ENCODE measurements around the gene SLC35D3.
"Not testable (repeated sequence)": the region's sequence is repeated elsewhere in the genome, so short reads cannot be mapped to it uniquely, and the experiment has no call there.

The SLC35D3 gene, protein sequence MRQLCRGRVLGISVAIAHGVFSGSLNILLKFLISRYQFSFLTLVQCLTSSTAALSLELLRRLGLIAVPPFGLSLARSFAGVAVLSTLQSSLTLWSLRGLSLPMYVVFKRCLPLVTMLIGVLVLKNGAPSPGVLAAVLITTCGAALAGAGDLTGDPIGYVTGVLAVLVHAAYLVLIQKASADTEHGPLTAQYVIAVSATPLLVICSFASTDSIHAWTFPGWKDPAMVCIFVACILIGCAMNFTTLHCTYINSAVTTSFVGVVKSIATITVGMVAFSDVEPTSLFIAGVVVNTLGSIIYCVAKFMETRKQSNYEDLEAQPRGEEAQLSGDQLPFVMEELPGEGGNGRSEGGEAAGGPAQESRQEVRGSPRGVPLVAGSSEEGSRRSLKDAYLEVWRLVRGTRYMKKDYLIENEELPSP

DNA sequence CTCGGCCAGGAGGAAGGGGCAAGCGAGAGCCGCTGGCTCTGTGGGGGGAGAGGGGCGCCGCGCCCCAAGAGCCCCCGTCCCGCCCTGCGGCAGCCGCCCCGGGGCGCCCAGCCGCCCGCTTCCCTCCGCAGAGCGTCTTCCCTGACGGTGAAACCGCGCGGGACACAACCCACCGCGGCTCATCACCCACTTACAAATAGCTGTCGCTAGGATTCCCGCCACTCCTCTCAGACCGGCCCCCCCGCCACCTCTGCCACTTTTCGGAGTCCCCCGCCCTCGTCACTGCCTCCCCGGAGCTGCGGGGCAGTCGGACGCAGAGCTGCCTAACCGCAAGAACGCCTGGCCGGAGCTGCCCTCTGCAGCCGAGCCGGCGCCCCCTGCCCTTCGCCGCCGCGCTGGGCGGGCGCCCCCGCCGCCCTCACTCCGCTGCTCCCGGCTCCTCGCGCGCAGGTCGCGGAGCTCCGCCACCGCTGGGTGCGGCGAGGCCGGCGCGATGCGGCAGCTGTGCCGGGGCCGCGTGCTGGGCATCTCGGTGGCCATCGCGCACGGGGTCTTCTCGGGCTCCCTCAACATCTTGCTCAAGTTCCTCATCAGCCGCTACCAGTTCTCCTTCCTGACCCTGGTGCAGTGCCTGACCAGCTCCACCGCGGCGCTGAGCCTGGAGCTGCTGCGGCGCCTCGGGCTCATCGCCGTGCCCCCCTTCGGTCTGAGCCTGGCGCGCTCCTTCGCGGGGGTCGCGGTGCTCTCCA is at the start of gene SLC35D3:
SLC35D3 (plus strand) TSS at position 366 of the 749 bp plus-strand sequence; CDS start at position 494, 128 bp downstream.
- peak; percentile 61 for DNase-seq

DNA sequence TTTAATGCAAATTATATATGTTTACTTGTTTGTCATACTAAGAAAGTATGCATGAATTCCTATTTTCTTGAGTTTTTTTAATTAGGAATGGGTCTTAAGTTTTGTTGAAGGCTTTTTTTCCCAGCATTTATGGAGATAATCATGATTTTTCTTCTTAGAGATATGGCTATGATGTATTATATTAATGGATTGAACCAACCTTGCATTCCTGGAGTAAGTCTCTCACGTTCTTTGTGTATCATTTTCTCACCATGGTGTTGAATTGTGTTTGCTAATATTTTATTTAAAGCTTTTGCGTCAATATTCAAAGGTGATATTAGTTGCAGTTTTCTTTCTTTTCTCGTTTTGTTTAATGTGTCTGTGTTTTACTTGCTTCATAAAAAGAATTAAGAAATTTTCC is 48.4 kb upstream of the SLC35D3 start:
- peak; percentile 50 for DNase-seq

DNA sequence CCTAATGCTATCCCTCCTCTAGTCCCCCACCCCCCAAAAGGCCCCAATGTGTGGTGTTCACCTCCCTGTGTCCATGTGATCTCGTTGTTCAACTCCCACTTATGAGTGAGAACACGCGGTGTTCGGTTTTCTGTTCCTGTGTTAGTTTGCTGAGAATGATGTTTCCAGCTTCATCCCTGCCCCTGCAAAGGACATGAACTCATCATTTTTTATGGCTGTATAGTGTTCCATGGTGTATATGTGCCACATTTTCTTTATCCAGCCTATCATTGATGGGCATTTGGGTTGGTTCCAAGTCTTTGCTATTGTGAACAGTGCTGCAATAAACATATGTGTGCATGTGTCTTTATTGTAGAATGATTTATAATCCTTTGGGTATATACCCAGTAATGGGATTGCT is 45.6 kb upstream of the SLC35D3 start:
- not testable (repeated sequence) for DNase-seq

DNA sequence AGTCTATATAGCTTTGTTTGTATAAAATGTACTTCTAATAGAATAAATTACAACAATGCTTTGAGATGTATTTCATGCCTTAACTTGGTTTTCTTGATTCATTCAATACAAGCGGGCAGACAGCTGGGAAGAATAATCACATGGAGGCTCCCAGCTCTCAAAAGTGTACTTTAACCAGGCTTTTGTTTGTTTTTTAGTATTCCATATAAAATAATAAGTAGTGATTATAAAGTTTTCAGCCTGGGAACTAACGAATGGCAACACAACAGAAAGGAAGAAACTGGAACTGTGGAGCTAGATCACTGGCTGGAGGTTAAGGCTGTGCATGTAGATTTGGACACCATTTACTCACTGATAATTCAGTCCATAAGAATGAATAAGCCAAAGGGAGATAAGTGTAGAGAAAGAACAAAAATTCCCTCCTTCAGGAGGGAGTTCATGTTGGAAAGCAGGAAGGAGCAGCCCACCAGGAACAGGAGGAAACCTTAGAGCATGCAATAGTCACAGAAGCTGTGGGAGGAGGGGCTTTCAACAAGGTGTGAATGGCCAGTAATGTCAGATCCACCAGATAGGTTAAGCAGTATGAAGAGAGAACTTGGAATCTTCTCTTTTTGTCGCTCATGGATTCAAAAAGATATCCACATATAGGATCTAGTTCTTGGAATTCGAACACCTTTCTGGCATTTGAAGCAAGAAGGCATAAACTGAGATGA is 41.2 kb upstream of the SLC35D3 start:
- no peak for DNase-seq

DNA sequence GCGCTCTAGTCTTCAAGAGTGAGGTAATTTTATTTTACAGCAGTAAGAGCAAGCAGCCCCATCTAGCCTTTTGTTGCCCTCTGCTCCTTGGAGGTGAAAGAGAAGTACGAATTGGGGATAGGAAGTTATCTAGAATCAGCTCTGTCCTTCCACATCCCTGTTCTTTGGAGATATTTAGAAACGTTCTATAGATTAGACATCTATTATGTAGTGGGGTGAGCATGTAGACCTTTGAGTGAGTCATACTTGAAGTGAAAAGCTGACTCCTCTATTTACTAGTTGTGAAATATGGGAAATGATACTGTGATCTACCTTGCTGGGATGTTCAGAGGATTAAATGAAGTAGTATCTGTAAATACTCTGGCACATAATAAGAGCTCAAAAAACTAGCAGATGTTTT is 36.0 kb upstream of the SLC35D3 start:
- DNase-seq, result peak; percentile 51

DNA sequence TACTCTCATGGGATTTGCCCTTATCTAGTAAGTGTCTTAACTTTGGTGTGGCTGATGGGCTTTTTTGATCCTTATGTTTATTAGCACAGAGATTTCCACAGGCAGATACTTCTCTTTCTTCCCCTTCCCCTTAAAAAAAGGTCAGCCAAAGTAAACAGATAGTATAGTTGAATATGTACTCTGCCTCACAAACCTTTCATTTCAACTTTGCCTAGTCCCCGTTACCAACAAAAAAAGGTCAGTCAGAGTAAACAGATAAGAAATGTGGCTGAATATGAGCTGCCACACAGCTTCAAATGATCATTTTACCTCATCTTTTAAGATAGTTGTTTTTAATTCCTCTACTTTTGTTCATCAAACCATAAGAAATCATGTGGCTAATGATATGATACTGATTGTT is 34.1 kb upstream of the SLC35D3 start:
- peak; percentile 8 for DNase-seq

DNA sequence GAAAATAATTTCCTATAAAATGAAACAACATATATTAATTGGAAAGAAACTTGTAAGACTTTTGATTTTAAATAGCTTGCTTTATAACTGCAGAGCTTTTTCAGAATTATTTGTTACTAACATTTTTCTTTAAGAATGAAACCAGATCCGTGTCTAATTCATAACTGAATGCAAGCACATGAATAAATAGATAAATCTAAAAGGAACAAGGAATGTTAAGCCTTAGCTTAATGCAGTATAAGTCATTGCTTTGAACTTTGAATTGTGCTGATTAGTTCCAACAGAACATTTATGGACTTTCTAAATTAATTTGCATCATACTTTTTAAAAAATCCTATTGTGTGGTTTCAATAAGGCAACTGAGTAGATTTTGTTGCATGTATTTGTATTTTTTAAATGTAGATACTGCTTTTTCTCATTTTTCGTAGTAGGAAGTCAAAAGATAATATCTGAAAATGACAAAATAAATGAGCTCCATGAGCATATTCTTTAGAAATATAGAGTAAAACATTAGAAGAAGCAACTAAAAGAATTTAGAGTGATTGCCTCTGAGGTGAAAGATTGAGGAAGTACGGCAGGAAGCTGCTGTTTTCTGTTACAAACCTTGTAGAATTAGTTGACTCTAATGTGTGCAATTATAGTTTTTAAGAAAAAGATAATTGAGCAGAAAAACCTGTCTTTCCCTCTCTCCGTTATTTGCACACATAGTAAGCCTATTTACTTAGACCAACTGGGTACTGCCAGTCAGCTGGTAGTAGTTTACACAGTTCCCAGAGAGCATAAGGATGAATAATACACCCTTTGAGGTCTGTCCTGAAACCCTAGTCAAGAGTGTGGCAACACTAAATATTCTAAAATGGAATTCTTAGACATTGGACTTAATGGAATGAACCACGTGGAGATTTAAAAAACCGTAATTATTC is 32.6 kb upstream of the SLC35D3 start:
- peak; percentile 53 for DNase-seq

DNA sequence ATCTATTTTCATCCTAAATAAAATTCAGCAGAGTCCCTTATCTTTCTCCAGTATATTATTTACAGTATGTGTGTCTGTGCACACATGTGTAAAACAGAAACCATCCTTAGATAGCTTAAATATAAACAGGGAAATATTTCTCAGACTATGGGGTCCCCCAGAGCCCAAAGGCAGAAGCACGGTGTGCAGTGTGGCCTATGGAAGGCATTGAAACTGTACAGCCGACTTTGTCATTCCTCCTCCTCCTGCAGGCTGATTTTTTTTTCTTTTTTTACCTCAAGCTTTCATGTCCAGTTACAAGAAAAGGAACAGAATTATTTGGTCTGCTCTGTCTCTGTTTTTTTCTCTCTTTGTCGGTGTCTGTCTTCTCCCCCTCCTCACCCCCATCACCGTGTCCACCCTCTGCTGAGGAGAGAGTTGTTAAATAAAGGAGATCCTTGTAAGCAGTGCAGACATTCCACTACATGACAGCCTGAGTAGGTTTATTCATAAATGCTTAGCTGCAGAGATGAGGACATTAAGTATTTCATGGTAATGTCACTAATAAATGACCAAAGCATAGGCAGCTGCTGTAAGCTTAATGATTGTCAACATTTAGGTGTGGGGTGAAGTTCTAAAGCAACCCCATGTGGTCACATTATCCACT is 31.8 kb upstream of the SLC35D3 start:
- DNase-seq, result peak; percentile 44

DNA sequence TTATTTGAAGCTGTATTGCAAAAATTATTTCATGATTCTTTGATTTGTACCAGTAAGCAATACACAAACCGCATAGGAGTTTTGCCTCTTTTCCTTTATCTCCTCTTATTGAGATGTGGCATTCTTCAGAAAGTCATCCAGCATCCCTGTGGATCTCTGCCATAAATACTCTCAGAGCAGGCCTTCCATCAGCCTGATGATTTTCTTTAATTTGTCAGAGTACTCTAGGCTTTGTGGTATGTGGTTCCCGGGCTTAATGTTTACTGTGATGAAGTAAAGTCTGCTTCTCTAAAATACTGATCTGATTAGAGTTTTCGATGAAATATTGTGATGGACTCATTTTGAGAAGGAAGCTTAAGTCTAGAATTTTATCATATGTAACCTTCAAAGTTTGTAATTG is 31.1 kb upstream of the SLC35D3 start:
- DNase-seq, result peak; percentile 21

DNA sequence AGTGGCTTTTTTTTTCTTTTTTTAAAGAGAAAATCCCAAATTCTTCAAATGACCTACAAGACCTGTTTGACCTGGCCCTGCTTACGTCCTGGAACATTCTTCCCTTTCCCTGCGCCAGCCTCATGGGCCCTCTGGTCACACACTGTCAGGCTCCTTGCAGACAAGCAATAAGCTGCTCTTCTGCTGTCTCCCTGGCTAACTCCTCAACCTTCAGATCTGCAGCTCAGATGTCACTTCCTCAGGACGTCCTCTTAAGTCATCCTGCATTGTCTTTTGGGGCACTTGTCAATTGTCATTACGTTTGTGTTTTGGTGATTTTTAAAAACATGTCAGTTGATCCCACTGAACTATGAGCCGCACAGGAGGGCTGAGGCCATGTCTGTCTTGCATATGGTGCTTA is 28.9 kb upstream of the SLC35D3 start:
- no peak for DNase-seq

DNA sequence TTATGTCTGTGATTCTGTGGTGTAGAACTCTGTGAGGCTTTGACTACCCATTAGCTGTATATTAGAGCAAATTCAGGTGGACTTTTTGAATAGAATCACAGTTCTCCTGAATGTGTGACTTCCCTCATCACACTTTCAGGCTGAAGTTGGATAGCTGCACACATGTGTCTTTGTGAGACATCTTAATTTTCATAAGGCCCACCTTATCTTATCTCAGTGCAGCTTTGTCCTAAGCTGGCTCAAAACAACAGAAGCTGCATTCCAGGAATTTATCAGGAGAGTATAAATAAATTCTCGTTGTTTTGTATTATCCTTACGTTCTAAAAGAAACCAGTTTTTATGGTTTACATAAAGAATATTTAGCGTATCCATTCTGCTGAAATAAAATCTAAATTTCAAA is 26.2 kb upstream of the SLC35D3 start:
- peak; percentile 55 for DNase-seq

DNA sequence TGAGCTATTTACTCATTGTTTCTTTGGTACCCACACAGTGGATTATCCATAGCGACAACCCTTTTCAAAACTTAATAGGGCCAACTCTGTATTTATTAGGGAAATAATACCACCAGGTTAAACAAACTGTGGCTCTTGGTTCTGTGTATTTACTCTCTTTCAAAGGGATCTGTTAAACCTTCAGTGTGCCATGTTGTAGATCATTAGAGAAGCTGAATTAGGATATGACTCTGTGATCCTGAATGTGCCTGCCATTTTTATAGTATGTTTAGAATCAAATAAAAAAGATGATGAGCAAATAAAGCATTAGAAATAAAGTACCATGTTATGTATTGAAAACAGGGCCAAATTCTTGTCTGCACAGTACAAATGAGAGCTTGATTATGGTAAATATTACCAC is 25.0 kb upstream of the SLC35D3 start:
- no peak for DNase-seq

DNA sequence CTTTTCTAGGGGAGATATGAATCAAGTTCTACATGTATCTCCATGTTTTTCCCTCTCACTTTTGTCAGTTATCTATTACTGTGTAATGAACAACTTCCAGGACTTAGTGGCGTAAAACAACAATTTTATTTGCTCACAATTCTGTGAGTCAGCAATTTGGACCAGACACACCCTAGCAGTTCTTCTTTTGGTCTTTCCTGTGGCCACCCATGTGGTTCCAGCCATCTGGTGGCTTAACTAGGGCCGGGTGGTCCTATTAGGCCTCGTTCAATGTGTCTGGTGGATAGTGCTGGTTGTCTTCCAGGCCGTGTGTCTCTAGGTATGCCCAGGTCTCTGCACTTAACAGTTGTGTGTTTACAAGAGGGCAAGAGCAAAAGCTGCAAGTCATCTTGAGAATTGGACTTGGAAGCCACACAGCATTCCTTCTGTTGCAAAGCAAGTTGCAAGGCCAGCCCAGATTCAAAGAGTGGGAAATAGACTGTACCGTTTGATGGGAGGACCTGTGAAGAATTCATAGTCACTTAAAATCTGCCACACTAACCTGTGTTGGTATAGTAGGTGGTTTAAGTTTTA is 20.8 kb upstream of the SLC35D3 start:
- DNase-seq, result peak; percentile 30

DNA sequence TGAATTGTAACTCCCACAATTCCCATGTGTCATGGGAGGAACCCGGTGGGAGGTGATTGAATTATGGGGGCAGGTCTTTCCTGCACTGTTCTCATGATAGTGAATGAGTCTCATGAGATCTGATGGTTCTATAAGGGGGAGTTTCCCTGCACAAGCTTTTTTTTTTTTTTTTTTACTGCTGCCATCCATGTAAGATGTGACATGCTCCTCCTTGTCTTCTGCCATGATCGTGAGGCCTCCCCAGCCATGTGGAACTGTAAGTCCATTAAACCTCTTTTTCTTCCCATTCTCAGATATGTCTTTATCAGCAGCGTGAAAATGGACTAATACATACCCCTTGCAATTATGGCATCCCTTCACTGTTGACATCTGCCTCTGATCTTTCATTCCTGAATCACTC is 17.6 kb upstream of the SLC35D3 start:
- not testable (repeated sequence) for DNase-seq

DNA sequence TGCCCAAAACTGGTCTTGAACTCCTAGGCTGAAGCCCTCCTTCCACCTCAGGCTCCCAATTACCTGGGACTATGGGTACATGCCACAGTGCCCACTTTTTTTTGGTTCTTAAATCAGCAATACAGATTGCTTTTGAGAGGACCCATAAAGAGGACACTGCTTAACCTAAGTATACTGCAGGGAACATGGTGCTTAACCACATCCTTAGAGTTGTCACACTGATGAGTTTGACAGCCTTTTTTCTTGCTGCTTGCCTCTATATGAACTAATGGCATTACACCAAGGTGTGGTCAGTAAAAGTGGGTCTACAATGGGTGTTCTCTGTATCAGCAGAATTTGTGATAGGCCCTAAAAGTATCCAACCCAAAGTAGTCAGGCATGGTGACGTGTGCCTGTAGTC is 7.2 kb upstream of the SLC35D3 start:
- no peak for DNase-seq

DNA sequence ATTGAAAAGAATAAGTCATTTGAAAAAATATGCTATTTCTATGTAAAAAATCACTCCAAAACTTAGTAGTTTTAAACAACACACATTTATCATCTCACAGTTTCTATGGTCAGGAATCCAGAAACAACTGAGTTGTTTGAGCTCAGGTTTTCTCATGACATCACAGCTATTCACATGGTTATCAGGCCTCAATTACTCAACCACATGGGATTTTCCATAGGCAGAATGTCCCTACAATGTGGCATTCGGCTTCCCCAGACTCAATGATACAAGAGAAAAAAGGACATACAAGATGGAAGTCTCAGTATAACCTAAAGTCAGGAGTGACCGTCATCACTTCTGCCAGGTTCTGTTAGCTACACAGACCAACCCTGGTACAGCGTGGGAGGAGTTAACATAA is 3.4 kb upstream of the SLC35D3 start:
- no peak for DNase-seq

DNA sequence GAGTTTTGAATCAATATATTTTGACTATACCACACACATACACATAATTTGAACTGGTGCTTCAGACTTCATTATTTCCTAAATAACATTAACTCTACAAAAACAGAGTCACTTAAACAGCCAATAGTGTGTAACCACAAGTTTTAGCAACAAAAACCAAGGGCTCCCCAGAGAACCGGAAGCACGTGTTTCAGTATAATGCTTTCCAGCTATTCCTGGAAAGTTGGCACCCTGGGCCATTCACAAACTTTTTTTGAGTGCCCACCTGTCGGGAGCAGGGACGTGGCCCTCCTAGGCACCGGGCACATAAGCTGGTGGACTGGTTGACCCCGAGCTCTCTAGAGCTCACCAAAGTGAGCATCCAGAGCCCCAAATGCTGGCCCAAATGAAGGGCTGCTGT is 1.9 kb upstream of the SLC35D3 start:
- DNase-seq, result peak; percentile 30

DNA sequence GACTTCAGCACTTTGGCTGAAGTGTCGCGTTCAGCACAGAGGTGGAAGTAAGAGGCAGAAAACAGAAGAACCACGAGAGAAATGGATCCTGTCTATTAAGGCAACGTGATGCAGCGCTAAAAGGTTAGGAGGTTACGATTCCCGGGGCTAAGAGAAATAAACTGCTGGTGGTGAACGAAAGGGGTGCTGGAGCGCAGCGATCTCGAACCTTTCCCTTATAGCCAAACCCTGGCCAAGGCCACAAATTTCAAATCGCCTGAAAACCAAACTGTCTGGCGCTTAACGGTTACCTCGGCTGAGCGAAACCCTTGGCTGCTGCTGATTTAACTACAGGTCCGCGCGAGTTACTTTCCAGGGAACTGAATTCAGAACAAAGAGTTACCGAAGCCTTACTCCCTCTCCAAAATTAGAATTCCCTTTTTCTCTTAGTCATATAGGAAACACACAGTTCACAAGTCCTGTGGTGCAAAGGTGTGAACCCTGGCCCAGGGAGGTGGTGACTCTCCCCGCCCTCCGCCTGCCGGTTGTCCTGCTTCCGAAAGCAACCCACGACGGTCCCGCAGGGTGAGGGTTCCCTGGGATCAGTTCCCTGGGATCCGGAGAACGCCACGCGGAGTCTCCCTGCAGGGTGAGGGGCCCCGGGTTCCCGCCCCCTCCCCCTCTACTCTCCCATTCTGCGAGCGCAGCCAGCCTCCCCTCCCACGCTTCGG is 1.3 kb upstream of the SLC35D3 start:
- peak; percentile 51 for DNase-seq

DNA sequence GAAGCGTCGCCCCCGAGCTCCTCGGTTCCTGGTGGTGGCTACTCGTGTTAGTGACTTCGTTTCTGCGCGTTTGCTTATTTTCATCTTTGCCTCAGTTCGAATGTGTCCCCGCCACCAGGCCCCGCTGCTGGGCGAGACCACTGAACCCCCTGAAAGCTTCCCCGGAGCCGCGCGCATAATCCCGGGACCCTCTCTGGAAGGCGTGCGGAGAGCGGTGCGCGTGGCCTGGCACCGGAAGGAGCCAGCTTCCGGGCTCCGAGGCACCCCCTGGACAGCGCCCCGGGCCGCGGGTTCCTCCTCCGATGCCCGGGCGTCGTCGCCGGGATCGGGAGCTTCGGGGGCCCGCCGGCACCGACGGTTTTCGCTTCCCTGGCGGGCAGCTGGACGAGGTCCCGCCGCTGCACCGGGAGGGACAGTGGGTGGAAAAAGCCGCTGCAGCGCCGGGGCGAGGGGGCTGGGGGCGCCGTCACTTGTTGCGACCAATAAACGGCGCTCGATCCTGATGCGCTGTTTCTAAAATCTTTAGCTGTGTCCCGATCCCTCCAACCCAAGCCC is 643 bp upstream of the SLC35D3 start:
- DNase-seq, result peak; percentile 35

DNA sequence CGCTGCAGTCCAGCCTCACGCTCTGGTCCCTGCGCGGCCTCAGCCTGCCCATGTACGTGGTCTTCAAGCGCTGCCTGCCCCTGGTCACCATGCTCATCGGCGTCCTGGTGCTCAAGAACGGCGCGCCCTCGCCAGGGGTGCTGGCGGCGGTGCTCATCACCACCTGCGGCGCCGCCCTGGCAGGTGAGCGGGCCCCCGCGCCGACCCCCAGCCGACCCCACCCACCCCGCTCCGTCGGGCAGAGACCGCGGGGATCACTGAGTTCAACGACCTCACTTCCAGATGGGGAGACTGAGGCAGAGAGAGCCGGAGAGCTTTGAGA is 545 bp downstream of the SLC35D3 start:
- no peak for DNase-seq

All from hematopoietic multipotent progenitor cell treated with erythropoietin and hydrocortisone succinate and interleukin-3 and kit ligand, for 6 days (in vitro differentiated cells).